Ramos (cell line): ENCODE measurements around the gene BEND3.
"Not testable (repeated sequence)": the region's sequence is repeated elsewhere in the genome, so short reads cannot be mapped to it uniquely, and the experiment has no call there.

Source experiments
- in situ Hi-C: fragments of 300-500 bp; cut with MboI; formaldehyde crosslinking; loops from one replicate; pipeline ENCODE4 v1.14.3; 2022; ENCODE audit warnings: low sequenced_read_pairs; ENCODE audit not compliant: unreplicated experiment

Gene BEND3

GRCh38 chr6:107122748-107123147, 7.4 kb upstream of the BEND3 start:
- in situ Hi-C loops: loop anchor here (10.0 kb wide), 1 partner anchor 542 kb away; no protein-coding TSS in a partner anchor

GRCh38 chr6:107121964-107122495, 6.7 kb upstream of the BEND3 start:
- in situ Hi-C loops: loop anchor here (10.0 kb wide), 1 partner anchor 543 kb away; no protein-coding TSS in a partner anchor

- in situ Hi-C loops: loop anchor here (10.0 kb wide), 1 partner anchor 544 kb away; no protein-coding TSS in a partner anchor
Measured at GRCh38 chr6:107121266-107121665, 6.0 kb upstream of the BEND3 start.

GRCh38 chr6:107120404-107120803, 5.1 kb upstream of the BEND3 start:
- in situ Hi-C loops: loop anchor here (10.0 kb wide), 1 partner anchor 544 kb away; no protein-coding TSS in a partner anchor

- in situ Hi-C loops: no loop called here
Measured at GRCh38 chr6:107118976-107119375, 3.7 kb upstream of the BEND3 start.

- in situ Hi-C loops: not testable (repeated sequence)
Measured at GRCh38 chr6:107118540-107118939, 3.2 kb upstream of the BEND3 start.

GRCh38 chr6:107116931-107117330, 1.6 kb upstream of the BEND3 start:
- in situ Hi-C loops: no loop called here

GRCh38 chr6:107116328-107116892, 1.1 kb upstream of the BEND3 start:
- in situ Hi-C loops: no loop called here

- in situ Hi-C loops: no loop called here
Measured at GRCh38 chr6:107115695-107116327, 496 bp upstream of the BEND3 start.

GRCh38 chr6:107114213-107114925, 946 bp downstream of the BEND3 start:
- in situ Hi-C loops: no loop called here

- in situ Hi-C loops: no loop called here
Measured at GRCh38 chr6:107110200-107110599, 5.1 kb downstream of the BEND3 start.

GRCh38 chr6:107108201-107108890, 7.0 kb downstream of the BEND3 start:
- in situ Hi-C loops: no loop called here

GRCh38 chr6:107107791-107108190, 7.5 kb downstream of the BEND3 start:
- in situ Hi-C loops: no loop called here

GRCh38 chr6:107106165-107106564, 9.2 kb downstream of the BEND3 start:
- in situ Hi-C loops: no loop called here

GRCh38 chr6:107105511-107106116, 9.7 kb downstream of the BEND3 start:
- in situ Hi-C loops: no loop called here

GRCh38 chr6:107103082-107103481, 12.2 kb downstream of the BEND3 start:
- in situ Hi-C loops: no loop called here

- in situ Hi-C loops: no loop called here
Measured at GRCh38 chr6:107102414-107102805, 12.9 kb downstream of the BEND3 start.

- in situ Hi-C loops: no loop called here
Measured at GRCh38 chr6:107101686-107102413, 13.5 kb downstream of the BEND3 start.

- in situ Hi-C loops: no loop called here
Measured at GRCh38 chr6:107101211-107101610, 14.1 kb downstream of the BEND3 start.
